Measurements from ENCODE around the gene CMKLR1.
A peak's percentile ranks its signal among the peaks of the same experiment; 100 is the strongest.

CMKLR1 gene

GRCh38 chr12:108333898-108334699 is 5.0 kb downstream of the CMKLR1 start:
- no peak for DNase-seq

- DNase-seq = no peak
Measured at GRCh38 chr12:108332791-108333382, 6.2 kb downstream of the CMKLR1 start.

DNA sequence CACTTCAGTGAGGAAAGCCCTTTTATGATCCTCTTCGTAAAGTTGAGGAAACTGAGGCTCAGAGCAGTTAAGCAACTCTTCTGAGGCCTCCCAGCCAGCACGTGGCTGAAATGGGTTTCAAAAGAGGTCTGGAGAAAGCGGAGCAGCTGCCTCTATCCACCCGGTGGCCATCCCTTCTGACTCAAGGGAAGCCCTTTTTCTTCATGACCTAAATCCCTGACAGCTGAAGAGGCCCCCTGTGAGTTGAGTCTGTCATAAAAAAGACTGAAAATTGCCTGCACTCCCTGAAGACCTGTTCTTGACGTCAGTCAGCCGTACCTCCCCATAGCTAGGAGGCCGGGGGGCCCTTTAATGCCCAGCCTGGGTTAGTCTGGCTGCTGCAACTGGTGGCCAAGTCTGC is 10.7 kb downstream of the CMKLR1 start:
- DNase-seq = no peak

GRCh38 chr12:108327621-108328344 is 11.3 kb downstream of the CMKLR1 start:
- no peak for DNase-seq

DNA sequence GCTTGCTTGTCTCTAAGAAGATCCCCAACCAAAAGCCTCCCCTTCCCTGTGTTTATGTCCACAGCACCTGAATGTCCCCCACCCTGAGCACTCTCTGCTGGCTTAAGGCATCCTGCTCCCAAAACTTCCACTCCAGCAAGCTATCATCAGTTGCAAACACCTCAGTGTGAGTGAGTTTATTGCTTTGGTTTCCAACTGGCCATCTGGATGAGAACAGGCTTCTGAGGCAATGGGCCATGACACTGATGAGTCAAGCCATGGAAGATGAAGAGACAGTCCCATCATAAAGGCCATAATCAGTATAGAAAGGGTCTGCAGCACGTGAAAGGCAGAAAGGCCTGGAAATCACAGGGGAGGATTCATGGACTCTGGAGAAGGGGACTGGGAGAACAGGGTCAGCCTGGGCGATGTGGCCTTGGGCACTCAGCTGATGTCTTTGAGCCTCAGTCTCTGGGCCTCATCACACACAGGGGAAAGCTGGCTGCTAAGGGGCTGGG is 12.8 kb downstream of the CMKLR1 start:
- no peak for DNase-seq

DNA sequence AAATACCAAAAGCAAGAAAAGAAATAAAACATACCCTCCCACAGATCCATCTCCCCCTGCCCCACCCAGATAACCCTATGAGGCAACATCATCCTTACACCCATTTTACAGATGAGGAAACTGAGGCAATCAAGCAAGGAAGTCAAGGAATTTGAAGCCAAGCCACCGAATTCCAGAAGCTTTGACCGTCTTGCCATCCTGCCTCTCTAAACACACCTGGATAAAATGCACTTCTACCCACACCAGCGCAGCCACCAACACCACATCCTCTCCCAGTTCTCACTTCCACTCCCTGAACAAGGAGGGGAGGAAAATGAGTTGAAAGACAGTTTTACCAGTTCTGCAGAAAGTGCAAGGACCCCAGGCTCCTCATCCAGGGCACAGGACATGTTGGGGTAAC is 13.6 kb downstream of the CMKLR1 start:
- no peak for DNase-seq

- no peak for DNase-seq
Measured at GRCh38 chr12:108325018-108325358, 14.1 kb downstream of the CMKLR1 start.

DNA sequence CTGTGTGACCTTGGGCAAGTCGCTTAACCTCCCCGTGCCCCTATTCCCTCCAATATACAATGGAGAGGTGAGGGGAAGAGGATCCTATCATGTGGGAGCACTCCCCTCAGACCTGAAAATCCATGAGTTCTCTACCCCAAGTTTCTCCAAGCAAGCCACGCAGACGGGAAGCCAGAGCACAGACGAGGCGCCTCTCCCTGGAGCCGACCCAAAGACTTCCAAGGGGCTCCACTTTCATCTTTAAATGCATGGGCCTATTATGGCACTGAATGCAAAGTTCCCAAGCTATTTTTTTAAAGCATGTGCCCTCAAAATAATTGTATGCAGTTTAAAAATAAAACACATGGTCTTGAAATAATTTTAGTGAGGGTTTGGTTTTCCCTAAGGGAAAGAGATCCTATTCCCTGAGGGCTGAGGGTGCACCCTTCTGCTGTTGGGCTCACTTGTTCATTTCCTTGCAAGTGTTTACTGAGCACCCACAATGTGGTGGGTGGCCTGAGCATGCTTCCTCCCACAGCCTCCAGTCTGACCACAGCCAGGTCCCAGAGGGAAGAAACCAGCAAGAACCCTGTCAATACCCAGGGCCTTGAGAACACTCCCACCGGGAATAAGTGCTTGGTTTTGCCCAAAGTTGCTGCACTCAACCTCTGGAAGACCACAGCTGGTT is 14.6 kb downstream of the CMKLR1 start:
- no peak for DNase-seq

DNA sequence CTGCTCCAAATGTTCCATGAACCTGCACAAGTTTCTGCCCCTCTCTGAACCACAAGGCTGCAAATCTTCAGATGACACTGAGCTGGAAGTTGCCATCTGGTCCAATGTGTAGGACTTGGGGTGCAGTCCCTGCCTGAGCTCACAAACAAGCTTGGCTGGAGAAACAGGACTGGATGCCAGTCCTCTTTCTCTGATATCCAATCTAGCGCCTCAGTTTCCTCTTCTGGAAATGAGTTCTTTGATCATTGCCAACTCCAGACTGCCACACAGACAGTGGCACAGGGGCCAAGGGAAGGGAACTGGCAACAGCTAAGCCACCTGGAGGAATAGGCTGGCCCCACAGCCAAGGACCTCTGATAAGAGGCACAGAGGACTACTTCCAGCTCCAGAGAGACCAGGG is 15.5 kb downstream of the CMKLR1 start:
- DNase-seq = no peak

- DNase-seq = no peak
Measured at GRCh38 chr12:108322998-108323397, 16.1 kb downstream of the CMKLR1 start.

- peak; percentile 9 for DNase-seq
Measured at GRCh38 chr12:108321688-108322087, 17.4 kb downstream of the CMKLR1 start.

- peak; percentile 5 for DNase-seq
Measured at GRCh38 chr12:108320507-108321293, 18.4 kb downstream of the CMKLR1 start.

DNA sequence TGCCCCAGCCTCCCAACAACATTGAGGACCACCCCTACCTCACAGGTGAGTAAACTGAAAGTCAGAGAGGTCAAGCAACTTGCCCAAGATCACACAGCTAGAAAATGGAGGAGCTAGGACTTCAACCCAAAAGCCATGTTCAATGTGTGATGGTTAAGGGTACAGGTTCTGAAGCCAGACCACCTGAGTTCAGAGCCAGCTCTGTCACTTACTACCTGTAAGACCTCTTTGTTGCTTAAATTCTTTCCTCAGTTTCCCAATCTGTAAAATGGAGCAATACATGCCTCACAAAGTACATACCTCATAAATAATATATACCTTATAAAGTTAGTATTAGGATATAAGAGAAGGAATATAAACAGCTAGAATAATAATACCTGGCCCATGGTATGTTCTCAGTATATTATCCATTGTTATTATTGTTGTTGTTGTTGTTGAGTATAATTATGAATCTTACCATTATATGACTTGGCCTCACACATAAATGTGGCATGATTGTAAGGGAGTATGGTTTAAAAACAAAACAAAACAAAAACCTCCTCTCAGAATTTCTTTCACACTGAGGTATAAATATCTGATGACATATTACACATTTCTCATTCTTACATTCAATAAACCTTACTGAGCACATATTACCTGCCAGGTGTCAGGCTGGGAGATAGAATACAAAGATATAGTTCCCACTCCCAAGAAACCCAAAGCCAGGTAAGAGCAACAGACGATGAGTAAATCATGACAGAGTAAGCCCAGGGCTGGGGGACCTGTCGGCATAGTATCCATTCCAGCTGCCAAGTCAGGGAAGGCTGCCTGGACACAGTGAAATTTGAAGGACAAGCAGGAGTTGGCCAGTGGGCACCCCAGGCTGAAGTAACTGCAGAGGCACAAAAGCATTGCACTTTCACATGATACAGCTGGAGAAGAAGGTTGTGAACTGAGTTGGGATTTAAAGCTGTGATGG is 19.6 kb downstream of the CMKLR1 start:
- DNase-seq = no peak

GRCh38 chr12:108318472-108319275 is 20.4 kb downstream of the CMKLR1 start:
- DNase-seq = no peak

GRCh38 chr12:108317308-108318234 is 21.5 kb downstream of the CMKLR1 start:
- DNase-seq = no peak

- no peak for DNase-seq
Measured at GRCh38 chr12:108316176-108317086, 22.7 kb downstream of the CMKLR1 start.

GRCh38 chr12:108315486-108316105 is 23.5 kb downstream of the CMKLR1 start:
- no peak for DNase-seq
